Coronary artery (tissue), 2 donors: ENCODE data around the gene AADAC.
"Not testable (repeated sequence)": the region's sequence is repeated elsewhere in the genome, so short reads cannot be mapped to it uniquely, and the experiment has no call there.

Source experiments
- DNase-seq: peaks from one replicate; pipeline ENCODE4 v3.0.0-alpha.2; 2017; ENCODE audit warnings: low spot score
- H3K27ac ChIP-seq, 2 donors: fragments of 200-600 bp; sonication (generic); one replicate each; pipeline ENCODE4 v1.5.1; 2016 to 2019
- H3K4me3 ChIP-seq: fragments of 200-600 bp; sonication (generic); 2 replicates; pipeline ENCODE4 v1.5.1; 2016; ENCODE audit warnings: mild to moderate bottlenecking, moderate library complexity
- CTCF ChIP-seq: fragments of 200-600 bp; sonication (generic); IDR thresholded peaks from one replicate; pipeline ENCODE4 v1.5.1; 2019; ENCODE audit warnings: antibody characterized with exemption

Gene AADAC

GRCh38 chr3:151796105-151796680 is 17.7 kb upstream of the AADAC start:
- H3K4me3 ChIP-seq: no peak overlapping the region
- TF ChIP-seq CTCF: no peak
- DNase-seq: no peak
- no peak overlapping the region for H3K27ac ChIP-seq

GRCh38 chr3:151798466-151798865 is 15.4 kb upstream of the AADAC start:
- H3K4me3 ChIP-seq: no peak overlapping the region
- DNase-seq: no peak
- TF ChIP-seq CTCF: no peak

GRCh38 chr3:151800431-151800830 is 13.5 kb upstream of the AADAC start:
- Histone ChIP-seq H3K4me3 (no peak overlapping the region), H3K27ac (no peak overlapping the region)
- TF ChIP-seq CTCF: no peak
- DNase-seq: no peak

More at GRCh38 chr3:151798466-151798865, 15.4 kb upstream of the AADAC start:
- no peak overlapping the region for H3K27ac ChIP-seq

- no peak for DNase-seq
- H3K27ac ChIP-seq: no peak overlapping the region
- H3K4me3 ChIP-seq: no peak overlapping the region
- TF ChIP-seq CTCF: no peak
These were observed 9.6 kb upstream of the AADAC start for GRCh38 chr3:151804267-151804666.

- Histone ChIP-seq H3K4me3 (no peak overlapping the region), H3K27ac (no peak overlapping the region)
- TF ChIP-seq CTCF: no peak
- no peak for DNase-seq
These were observed 7.1 kb upstream of the AADAC start for GRCh38 chr3:151806838-151807237.

GRCh38 chr3:151808926-151809325 is 5.0 kb upstream of the AADAC start:
- not testable (repeated sequence) for H3K4me3 ChIP-seq, DNase-seq, H3K27ac ChIP-seq

GRCh38 chr3:151811474-151811873 is 2.4 kb upstream of the AADAC start:
- Histone ChIP-seq H3K4me3 (no peak overlapping the region), H3K27ac (no peak overlapping the region)
- no peak for DNase-seq
- TF ChIP-seq CTCF: no peak

GRCh38 chr3:151814588-151814987 is 672 bp downstream of the AADAC start:
- no peak for TF ChIP-seq CTCF
- H3K27ac ChIP-seq: no peak overlapping the region
- H3K4me3 ChIP-seq: no peak overlapping the region
- DNase-seq: no peak
